HG03108 (cell line): ENCODE data around the gene ADAMTS17.
"Not testable (repeated sequence)": the region's sequence is repeated elsewhere in the genome, so short reads cannot be mapped to it uniquely, and the experiment has no call there.

ENCODE experiments used
- ATAC-seq: cut with Tn5 transposase; IDR thresholded peaks from one replicate; pipeline ENCODE4 v1.9.1; 2021; ENCODE audit warnings: moderate library complexity; ENCODE audit not compliant: unreplicated experiment

The ADAMTS17 gene

DNA sequence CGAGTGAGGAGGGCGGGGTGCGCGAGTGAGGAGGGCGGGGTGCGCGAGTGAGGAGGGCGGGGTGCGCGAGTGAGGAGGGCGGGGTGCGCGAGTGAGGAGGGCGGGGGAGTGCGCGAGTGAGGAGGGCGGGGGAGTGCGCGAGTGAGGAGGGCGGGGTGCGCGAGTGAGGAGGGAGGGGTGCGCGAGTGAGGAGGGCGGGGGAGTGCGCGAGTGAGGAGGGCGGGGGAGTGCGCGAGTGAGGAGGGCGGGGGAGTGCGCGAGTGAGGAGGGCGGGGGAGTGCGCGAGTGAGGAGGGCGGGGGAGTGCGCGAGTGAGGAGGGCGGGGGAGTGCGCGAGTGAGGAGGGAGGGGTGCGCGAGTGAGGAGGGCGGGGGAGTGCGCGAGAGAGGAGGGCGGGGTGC lies 415.2 kb downstream of the ADAMTS17 start:
- ATAC-seq: not testable (repeated sequence)

DNA sequence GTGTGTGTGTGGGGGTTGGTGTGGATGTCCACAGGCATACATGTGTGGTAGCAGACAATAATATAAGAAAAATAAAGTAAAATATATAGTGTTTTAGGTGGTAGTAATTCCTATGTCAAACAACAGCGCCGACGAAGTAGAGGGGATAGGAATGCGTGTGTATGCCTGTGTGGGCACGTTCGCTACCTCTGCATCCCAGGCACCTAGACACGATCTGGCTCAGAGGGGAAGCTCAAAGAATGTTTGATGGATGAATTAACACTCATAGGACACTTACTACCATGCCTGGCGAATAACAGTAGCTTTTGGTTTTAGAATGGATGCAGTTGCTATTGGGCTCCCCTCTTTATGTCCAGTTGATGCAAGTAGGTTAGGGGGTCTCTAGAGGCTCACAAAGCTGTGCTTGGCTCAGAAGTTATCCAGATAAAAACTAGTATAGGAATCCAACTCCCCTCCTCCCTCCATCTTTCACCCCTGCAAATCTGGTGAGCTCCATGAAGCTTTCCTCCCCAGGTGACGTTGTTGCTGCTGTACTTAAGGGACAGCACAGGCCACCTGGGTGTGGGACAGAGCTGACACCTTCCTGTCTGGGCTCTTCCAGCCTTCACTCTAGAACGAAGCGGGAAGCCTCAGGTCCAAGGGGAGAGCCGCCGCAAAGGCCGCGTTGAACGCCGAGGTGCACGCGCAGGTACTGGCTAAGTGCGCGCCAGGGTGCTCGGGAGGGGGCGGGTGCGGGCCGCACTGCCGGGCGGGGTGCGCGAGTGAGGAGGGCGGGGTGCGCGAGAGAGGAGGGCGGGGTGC lies 415.9 kb downstream of the ADAMTS17 start:
- ATAC-seq: no peak

DNA sequence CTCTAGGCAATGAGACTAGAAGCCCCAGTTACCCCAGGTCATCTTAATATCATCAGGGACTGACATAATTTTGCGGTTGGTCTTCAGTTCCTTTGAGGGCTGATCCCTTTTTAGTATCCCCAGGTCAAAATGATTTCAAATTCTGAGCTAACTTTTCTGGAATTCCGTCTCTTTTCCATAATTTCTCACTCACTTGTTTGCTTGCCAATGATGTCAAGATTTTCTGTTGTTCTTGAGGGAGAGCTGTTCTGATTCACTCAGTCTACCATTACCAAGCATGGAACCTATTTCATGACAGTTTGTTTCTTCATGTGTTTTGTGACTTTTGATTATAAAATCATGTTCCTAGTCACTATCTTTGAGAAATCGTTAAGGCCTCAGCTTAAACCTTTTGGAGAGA lies 418.1 kb downstream of the ADAMTS17 start:
- ATAC-seq: no peak
